B cell (primary cell): ENCODE results near the gene BRAF. TPM values are rescaled to one million over a fixed set of nuclear protein-coding genes. Genes with fewer than 3 reads are reported as not detected.
A peak's percentile ranks its signal among the peaks of the same experiment; 100 is the strongest.

Experiments
- ATAC-seq: fragments of 200-7000 bp; cut with Tn5 transposase; one replicate; pipeline ENCODE4 v1.10.0; 2021; ENCODE audit warnings: low read depth, mild to moderate bottlenecking, moderate number of reproducible peaks, moderate library complexity
- CTCF ChIA-PET: fragments of 350-600 bp; sonication (Branson Sonifier 250); formaldehyde crosslinking; loops from one replicate; lab custom pipeline; 2021; ENCODE audit warnings: antibody characterized with exemption, inconsistent platforms; lab: Charles Lee
- POLR2A ChIA-PET: fragments of 350-600 bp; sonication (Branson Sonifier 250); formaldehyde crosslinking; loops from one replicate; lab custom pipeline; 2021; ENCODE audit warnings: antibody characterized with exemption; lab: Charles Lee
- DNase-seq: peaks from one replicate; pipeline ENCODE4 v3.0.0; 2013
- H2AFZ ChIP-seq: 2 replicates; pipeline ENCODE4 v1.6.1; 2012; ENCODE audit warnings: mild to moderate bottlenecking, low read depth, low read length; ENCODE audit not compliant: insufficient read depth, poor library complexity, severe bottlenecking
- H3K27ac ChIP-seq, 2 donors: 1 replicate in 1 of 2; 2 replicates in 1 of 2; pipeline ENCODE4 v1.5.1; 2012 to 2013; ENCODE audit warnings: low read length in 2 of 2, mild to moderate bottlenecking in 2 of 2, moderate library complexity in 1 of 2
- H3K27me3 ChIP-seq, 4 experiments: fragments of 200-600 bp in 1 of 4; sonication (generic) in 1 of 4; replicated peaks in 1 of 4; 1 replicate in 2 of 4; 2 replicates in 2 of 4; pipeline versions ENCODE4 v1.6.1 to v1.7.0; 2013 to 2016; ENCODE audit warnings: low read length in 3 of 4, mild to moderate bottlenecking in 2 of 4, mixed read lengths in 1 of 4, moderate library complexity in 1 of 4; ENCODE audit not compliant: insufficient read depth in 4 of 4, control insufficient read depth in 3 of 4; ENCODE audit errors: control extremely low read depth in 1 of 4
- H3K36me3 ChIP-seq, 2 experiments: replicated peaks in 1 of 2; 1 replicate in 1 of 2; 2 replicates in 1 of 2; pipeline versions ENCODE4 v1.6.1 to v1.7.1; 2013; ENCODE audit warnings: low read length in 1 of 2; ENCODE audit not compliant: insufficient read depth in 2 of 2, control insufficient read depth in 1 of 2; ENCODE audit errors: control extremely low read depth in 1 of 2, extremely low read depth in 1 of 2
- H3K4me1 ChIP-seq, 2 donors: fragments of 200-600 bp in 1 of 2; sonication (generic) in 1 of 2; 1 replicate in 1 of 2; 2 replicates in 1 of 2; pipeline versions ENCODE4 v1.5.1 to v1.6.1; 2013 to 2017; ENCODE audit warnings: low read length in 2 of 2; ENCODE audit not compliant: control insufficient read depth in 2 of 2, insufficient read depth in 2 of 2
- H3K4me2 ChIP-seq: replicated peaks from 2 replicates; pipeline ENCODE3; 2012; ENCODE audit warnings: mild to moderate bottlenecking, low read depth, low read length; ENCODE audit not compliant: poor library complexity, severe bottlenecking
- H3K4me3 ChIP-seq, 5 experiments: fragments of 200-600 bp in 1 of 5; sonication (generic) in 1 of 5; 1 replicate in 3 of 5; 2 replicates in 2 of 5; pipeline versions ENCODE4 v1.5.1 to v1.7.0; 2011 to 2016; ENCODE audit warnings: low read length in 4 of 5, mild to moderate bottlenecking in 4 of 5, low read depth in 2 of 5, control low read depth in 1 of 5, moderate library complexity in 1 of 5; ENCODE audit not compliant: insufficient read depth in 1 of 5; ENCODE audit errors: control extremely low read depth in 1 of 5, extremely low read depth in 1 of 5
- H3K79me2 ChIP-seq: fragments of 200-600 bp; sonication (generic); one replicate; pipeline ENCODE4 v1.6.0; 2016; ENCODE audit warnings: low read length; ENCODE audit not compliant: control insufficient read depth, insufficient read depth
- H3K9ac ChIP-seq: fragments of 200-600 bp; sonication (generic); 2 replicates; pipeline ENCODE4 v1.6.1; 2017; ENCODE audit warnings: mild to moderate bottlenecking, low read length, moderate library complexity
- H3K9me3 ChIP-seq, 3 donors: one replicate each; pipeline versions ENCODE4 v1.6.1 to v1.7.1; 2013; ENCODE audit warnings: low read length in 2 of 3; ENCODE audit not compliant: control insufficient read depth in 2 of 3, insufficient read depth in 1 of 3; ENCODE audit errors: control extremely low read depth in 1 of 3
- H4K20me1 ChIP-seq: 2 replicates; pipeline ENCODE4 v1.6.0; 2012; ENCODE audit warnings: mild to moderate bottlenecking, low read length; ENCODE audit not compliant: insufficient read depth, control insufficient read depth, poor library complexity, severe bottlenecking
- H3K27ac Mint-ChIP-seq: one replicate; pipeline ENCODE4 v1.8.0; 2021; ENCODE audit warnings: mixed read lengths
- H3K27me3 Mint-ChIP-seq: one replicate; pipeline ENCODE4 v1.8.0; 2021; ENCODE audit warnings: mixed read lengths
- H3K4me1 Mint-ChIP-seq: one replicate; pipeline ENCODE4 v1.8.0; 2021; ENCODE audit warnings: mixed read lengths
- H3K4me3 Mint-ChIP-seq: one replicate; pipeline ENCODE4 v1.8.0; 2021; ENCODE audit warnings: mixed read lengths
- H3K9me3 Mint-ChIP-seq: one replicate; pipeline ENCODE4 v1.8.0; 2022; ENCODE audit warnings: mixed read lengths; ENCODE audit not compliant: insufficient read depth
- EZH2 ChIP-seq: IDR thresholded peaks from 2 replicates; pipeline ENCODE4 v1.6.1; 2012; ENCODE audit warnings: borderline replicate concordance, low read depth, mild to moderate bottlenecking, moderate library complexity, low read length; ENCODE audit not compliant: insufficient read depth, poor library complexity, severe bottlenecking
- WGBS: methylation state at CpG from one replicate; pipeline ENCODE4 v1.1.5; 2013; ENCODE audit warnings: missing lambda C conversion rate; ENCODE audit not compliant: insufficient coverage; 5-methylcytosine and 5-hydroxymethylcytosine counted together
- intact Hi-C: fragments of 100-400 bp; cut with micrococcal nuclease; formaldehyde crosslinking; loops from one replicate; pipeline ENCODE4 v1.10.0; 2022
- polyA plus RNA-seq: library from polyadenylated mRNA; depleted of rRNA; stranded (reverse); fragments of >200 nt; gene quantifications from 2 replicates; pipeline ENCODE4 v1.2.3, GENCODE V29; 2012
- total RNA-seq, 2 donors: library from RNA; stranded (reverse); fragments of 120-200 nt in 1 of 2; gene quantifications; 1 replicate in 1 of 2; 2 replicates in 1 of 2; pipeline versions ENCODE4 v1.2.3 to v1.2.4, GENCODE V29; 2013 to 2022
- TF ChIP-seq, protein P1 (sequence below): fragments of 200-600 bp; IDR thresholded peaks from one replicate; pipeline ENCODE4 v1.8.0; 2022; ENCODE audit warnings: antibody characterized with exemption, mild to moderate bottlenecking

The BRAF gene
- total and polyA plus RNA-seq, 2 donors (not counting 1 experiment from before 2014, with no cell fraction given) = 13.5 to 90.9 TPM

- TF ChIP-seq, protein P1, sequence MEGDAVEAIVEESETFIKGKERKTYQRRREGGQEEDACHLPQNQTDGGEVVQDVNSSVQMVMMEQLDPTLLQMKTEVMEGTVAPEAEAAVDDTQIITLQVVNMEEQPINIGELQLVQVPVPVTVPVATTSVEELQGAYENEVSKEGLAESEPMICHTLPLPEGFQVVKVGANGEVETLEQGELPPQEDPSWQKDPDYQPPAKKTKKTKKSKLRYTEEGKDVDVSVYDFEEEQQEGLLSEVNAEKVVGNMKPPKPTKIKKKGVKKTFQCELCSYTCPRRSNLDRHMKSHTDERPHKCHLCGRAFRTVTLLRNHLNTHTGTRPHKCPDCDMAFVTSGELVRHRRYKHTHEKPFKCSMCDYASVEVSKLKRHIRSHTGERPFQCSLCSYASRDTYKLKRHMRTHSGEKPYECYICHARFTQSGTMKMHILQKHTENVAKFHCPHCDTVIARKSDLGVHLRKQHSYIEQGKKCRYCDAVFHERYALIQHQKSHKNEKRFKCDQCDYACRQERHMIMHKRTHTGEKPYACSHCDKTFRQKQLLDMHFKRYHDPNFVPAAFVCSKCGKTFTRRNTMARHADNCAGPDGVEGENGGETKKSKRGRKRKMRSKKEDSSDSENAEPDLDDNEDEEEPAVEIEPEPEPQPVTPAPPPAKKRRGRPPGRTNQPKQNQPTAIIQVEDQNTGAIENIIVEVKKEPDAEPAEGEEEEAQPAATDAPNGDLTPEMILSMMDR = no peak
- TF ChIP-seq EZH2 = no peak
- Histone ChIP-seq H3K36me3 (no peaks in the 10 kb centered on the region), H3K4me3 (no peak overlapping the region), H2AFZ (no peak overlapping the region), H3K4me1 (peaks cover 7 to 27% of the 10 kb centered on the region in 2 donors), H3K9ac (no peak overlapping the region), H3K27ac (no peak overlapping the region), H3K4me2 (no peak overlapping the region), H3K79me2 (peaks cover 92% of the 10 kb centered on the region), H3K9me3 (no peaks in the 10 kb centered on the region), H4K20me1 (peaks cover 80% of the 10 kb centered on the region), H3K27me3 (no peaks in the 10 kb centered on the region)
- Mint-ChIP-seq H3K9me3 (no peaks in the 10 kb centered on the region), H3K27ac (no peak overlapping the region), H3K27me3 (no peaks in the 10 kb centered on the region), H3K4me3 (no peak overlapping the region), H3K4me1 (peaks cover 51% of the 10 kb centered on the region)
- intact Hi-C loops = no loop called here
- no peak for ATAC-seq
- ChIA-PET CTCF (no interaction called here), POLR2A (no interaction called here)
- WGBS = 81% methylated on average over 2 of the region's 5 CpGs
- DNase-seq = peak; percentile 36
Measured at GRCh38 chr7:140867467-140868462, 57.0 kb downstream of the BRAF start.

GRCh38 chr7:140866926-140867325, 57.8 kb downstream of the BRAF start:
- peaks cover 54% of the 10 kb centered on the region for H3K4me1 Mint-ChIP-seq
- ATAC-seq (no peak), DNase-seq (no peak)
- ChIA-PET CTCF (no interaction called here), POLR2A (no interaction called here)
- no peaks in the 10 kb centered on the region for H3K27me3 Mint-ChIP-seq
- Histone ChIP-seq H3K9me3 (no peaks in the 10 kb centered on the region), H2AFZ (no peak overlapping the region), H3K27ac (no peak overlapping the region), H3K36me3 (no peaks in the 10 kb centered on the region), H3K9ac (no peak overlapping the region), H3K4me2 (no peak overlapping the region), H3K4me3 (no peak overlapping the region), H3K79me2 (peaks cover 95% of the 10 kb centered on the region), H3K27me3 (no peaks in the 10 kb centered on the region), H3K4me1 (peaks cover 7 to 27% of the 10 kb centered on the region in 2 donors), H4K20me1 (peaks cover 82% of the 10 kb centered on the region)
- no peak overlapping the region for H3K27ac Mint-ChIP-seq
- intact Hi-C loops = no loop called here
- TF ChIP-seq EZH2 = no peak
- TF ChIP-seq, protein P1 = no peak
- H3K9me3 Mint-ChIP-seq = no peaks in the 10 kb centered on the region
- H3K4me3 Mint-ChIP-seq = no peak overlapping the region
